Fibroblast of the aortic adventitia (primary cell): ENCODE data around the gene CYTH3. TPM values are rescaled to one million over a fixed set of nuclear protein-coding genes. Genes with fewer than 3 reads are reported as not detected.

Experiments
- DNase-seq: peaks from one replicate; pipeline ENCODE4 v3.0.0-alpha.2; 2010; ENCODE audit warnings: low read depth
- H3K4me3 ChIP-seq: 2 replicates; pipeline ENCODE4 v1.5.1; 2011; ENCODE audit warnings: low read depth, mild to moderate bottlenecking, control low read depth, low read length, moderate library complexity
- CTCF ChIP-seq: IDR thresholded peaks from 2 replicates; pipeline ENCODE4 v1.5.1; 2011; ENCODE audit warnings: mild to moderate bottlenecking, low read length, control low read depth, inconsistent platforms; ENCODE audit not compliant: insufficient read depth
- total RNA-seq: library from RNA; depleted of rRNA; stranded (reverse); fragments of >200 nt; gene quantifications from 2 replicates; pipeline ENCODE4 v1.2.3, GENCODE V29; 2012; ENCODE audit warnings: low replicate concordance

The CYTH3 gene
- total RNA-seq, 1 donor = 27.1 TPM

- H3K4me3 ChIP-seq = no peak overlapping the region
- TF ChIP-seq CTCF = no peak
- DNase-seq = peak; percentile 43
Measured at GRCh38 chr7:6209340-6209739, 63.1 kb downstream of the CYTH3 start.

- no peak for DNase-seq
- no peak overlapping the region for H3K4me3 ChIP-seq
- no peak for TF ChIP-seq CTCF
Measured at GRCh38 chr7:6208573-6209328, 63.7 kb downstream of the CYTH3 start.

- DNase-seq = peak; percentile 64
Measured at GRCh38 chr7:6205971-6206660, 66.3 kb downstream of the CYTH3 start.

GRCh38 chr7:6203381-6203780, 69.0 kb downstream of the CYTH3 start:
- TF ChIP-seq CTCF = no peak
- DNase-seq = no peak
- no peak overlapping the region for H3K4me3 ChIP-seq

More at GRCh38 chr7:6205971-6206660, 66.3 kb downstream of the CYTH3 start:
- H3K4me3 ChIP-seq = no peak overlapping the region
- TF ChIP-seq CTCF = no peak

- no peak for TF ChIP-seq CTCF
- no peak for DNase-seq
- no peak overlapping the region for H3K4me3 ChIP-seq
Measured at GRCh38 chr7:6202117-6202516, 70.3 kb downstream of the CYTH3 start.

- no peak overlapping the region for H3K4me3 ChIP-seq
- DNase-seq = no peak
- TF ChIP-seq CTCF = no peak
Measured at GRCh38 chr7:6200971-6201370, 71.5 kb downstream of the CYTH3 start.
